Transverse colon (tissue), 3 donors: ENCODE measurements around the gene ZBTB20.

Experiments used
- CTCF ChIP-seq, 5 experiments: fragments of 200-600 bp in 3 of 5; fragments of 450-650 bp in 2 of 5; sonication (generic) in 3 of 5; IDR thresholded peaks; 1 replicate in 2 of 5; 2 replicates in 3 of 5; pipeline ENCODE4 v1.5.1; 2016 to 2017; ENCODE audit warnings: antibody characterized with exemption in 5 of 5, inconsistent platforms in 3 of 5, mild to moderate bottlenecking in 2 of 5, moderate library complexity in 1 of 5
- POLR2A ChIP-seq: fragments of 450-650 bp; IDR thresholded peaks from one replicate; pipeline ENCODE4 v1.6.1; 2016; ENCODE audit warnings: antibody characterized with exemption, mild to moderate bottlenecking, moderate library complexity

GRCh38 chr3:114393367-114394072, 753.6 kb downstream of the ZBTB20 start:
- TF ChIP-seq CTCF (IDR thresholded peaks at IDR 0.05) = no peak
- no peak for TF ChIP-seq POLR2A
